ENCODE measurements around the gene STRC. TPM values are rescaled to one million over a fixed set of nuclear protein-coding genes. Genes with fewer than 3 reads are reported as not detected.
"Not testable (repeated sequence)": the region's sequence is repeated elsewhere in the genome, so short reads cannot be mapped to it uniquely, and the experiment has no call there.

STRC gene
- not detected for total RNA-seq

DNA sequence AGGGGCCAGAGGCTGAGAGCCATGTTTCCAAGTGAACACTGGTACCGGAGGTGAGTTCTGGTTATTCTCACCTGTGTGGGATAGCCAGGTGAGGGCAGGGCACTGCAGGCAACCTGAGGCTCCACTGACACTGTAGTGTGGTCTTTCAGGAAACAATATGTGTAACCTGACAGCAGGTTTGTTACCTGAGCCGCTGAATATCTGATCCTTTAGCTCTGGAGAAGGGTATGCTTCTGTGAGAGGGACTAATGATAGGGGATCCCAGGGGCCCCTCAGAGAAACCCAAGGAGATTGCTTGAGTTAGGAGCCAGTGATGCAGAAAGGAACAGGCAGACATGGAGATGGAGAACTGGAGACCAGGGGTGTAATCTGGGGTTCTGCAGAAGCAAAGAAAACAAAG is at the start of gene STRC:
Gene STRC (minus strand): TSS at position 101 of the 400 bp plus-strand sequence. CDS start 78 bp downstream, at position 23.
- H3K27ac ChIP-seq; H3K4me1 ChIP-seq; H3K36me3 ChIP-seq; H3K27me3 ChIP-seq; intact Hi-C loops (cut with DNase I); DNase-seq (ENCODE audit: low spot score in 2 of 2); H3K4me3 ChIP-seq; H3K9me3 ChIP-seq: not testable (repeated sequence)

DNA sequence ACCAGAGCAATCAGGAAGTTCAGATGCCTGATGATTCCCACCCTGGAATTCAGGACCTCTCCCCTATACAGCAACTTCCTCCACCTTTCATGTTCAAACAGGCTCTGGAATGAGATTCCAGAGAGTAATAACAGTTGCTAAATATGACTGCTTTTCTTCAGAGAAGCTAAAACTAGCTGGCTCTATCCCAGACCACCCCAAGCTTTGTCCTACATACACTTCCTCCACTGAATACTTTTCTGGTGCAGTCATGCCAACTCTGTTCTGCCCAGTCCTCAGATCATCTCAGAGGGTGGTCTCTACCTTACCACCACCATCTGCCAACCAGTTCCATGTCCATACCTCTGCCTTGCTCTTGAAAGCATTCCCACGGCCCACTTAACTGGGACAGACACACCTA is 47.6 kb upstream of the STRC start:
- H3K36me3 ChIP-seq; H3K4me1 ChIP-seq; H3K9me3 ChIP-seq; H3K4me3 ChIP-seq; H3K27me3 ChIP-seq; intact Hi-C loops (cut with DNase I); H3K27ac ChIP-seq; DNase-seq (ENCODE audit: low spot score in 2 of 2): not testable (repeated sequence)

DNA sequence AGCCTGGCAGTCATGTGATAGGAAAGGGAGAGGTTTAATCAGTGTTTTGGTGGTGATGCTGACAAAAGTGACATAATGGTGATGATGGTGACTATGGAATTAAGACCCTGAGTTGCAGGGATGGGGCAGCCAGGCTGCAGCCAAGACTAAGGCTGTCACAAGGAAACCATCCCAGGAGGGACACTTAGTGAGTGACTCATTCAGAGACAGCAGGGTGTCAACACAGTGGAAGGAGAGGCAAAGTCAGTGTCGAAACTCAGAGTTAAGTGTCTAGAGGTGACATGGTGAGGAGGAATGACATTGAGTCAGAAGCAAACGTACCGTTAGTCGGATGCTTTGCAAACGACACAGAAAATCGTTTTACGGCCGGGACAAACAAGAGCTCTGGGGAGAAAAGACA is 44.7 kb upstream of the STRC start:
- intact Hi-C loops (cut with DNase I); H3K36me3 ChIP-seq; H3K4me1 ChIP-seq; H3K27me3 ChIP-seq; H3K27ac ChIP-seq; H3K9me3 ChIP-seq; DNase-seq (ENCODE audit: low spot score in 2 of 2); H3K4me3 ChIP-seq: not testable (repeated sequence)

DNA sequence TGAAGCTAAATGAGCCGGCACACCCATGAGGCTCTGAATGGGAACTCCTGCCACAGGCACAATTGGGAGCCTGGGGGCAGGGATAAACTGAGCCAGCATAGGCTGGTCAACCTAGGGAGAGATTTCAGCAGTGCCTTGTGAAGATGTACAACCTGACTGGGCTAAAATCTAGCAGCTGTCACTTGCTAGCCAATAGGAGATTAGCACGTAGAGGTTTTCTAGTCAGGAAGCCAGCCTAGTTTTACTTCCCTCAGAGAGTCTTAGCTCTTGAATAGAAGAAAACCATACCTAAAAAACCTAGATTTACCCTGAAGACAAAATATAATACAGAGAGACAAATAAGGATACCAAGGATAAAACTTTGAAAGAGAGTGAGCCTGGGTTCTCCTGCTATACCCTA is 43.7 kb upstream of the STRC start:
- DNase-seq (ENCODE audit: low spot score in 2 of 2); H3K27me3 ChIP-seq; H3K4me1 ChIP-seq; H3K36me3 ChIP-seq; H3K4me3 ChIP-seq; H3K9me3 ChIP-seq; intact Hi-C loops (cut with DNase I); H3K27ac ChIP-seq: not testable (repeated sequence)

DNA sequence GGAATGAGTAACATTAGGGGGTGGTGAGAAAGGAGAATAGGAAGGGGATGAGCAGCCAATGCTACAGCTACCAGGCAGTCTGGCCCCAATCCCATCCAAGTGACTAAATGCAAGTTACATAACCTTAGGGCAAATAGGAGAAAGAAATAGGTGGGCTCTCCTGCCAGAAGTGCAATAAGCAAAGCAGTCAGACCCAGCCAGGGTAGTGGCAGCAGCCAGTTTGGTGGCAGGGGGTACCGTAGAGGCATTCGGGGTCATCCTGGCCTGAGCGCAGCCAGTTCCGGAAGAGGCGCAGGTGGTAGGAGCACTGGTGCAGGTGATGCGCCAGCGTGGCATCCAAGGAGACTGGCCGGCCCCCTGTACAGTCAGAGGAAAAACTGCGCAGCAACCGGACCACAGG is 41.1 kb upstream of the STRC start:
- H3K4me3 ChIP-seq; H3K4me1 ChIP-seq; H3K36me3 ChIP-seq; H3K9me3 ChIP-seq; DNase-seq (ENCODE audit: low spot score in 2 of 2); H3K27ac ChIP-seq; intact Hi-C loops (cut with DNase I); H3K27me3 ChIP-seq: not testable (repeated sequence)

DNA sequence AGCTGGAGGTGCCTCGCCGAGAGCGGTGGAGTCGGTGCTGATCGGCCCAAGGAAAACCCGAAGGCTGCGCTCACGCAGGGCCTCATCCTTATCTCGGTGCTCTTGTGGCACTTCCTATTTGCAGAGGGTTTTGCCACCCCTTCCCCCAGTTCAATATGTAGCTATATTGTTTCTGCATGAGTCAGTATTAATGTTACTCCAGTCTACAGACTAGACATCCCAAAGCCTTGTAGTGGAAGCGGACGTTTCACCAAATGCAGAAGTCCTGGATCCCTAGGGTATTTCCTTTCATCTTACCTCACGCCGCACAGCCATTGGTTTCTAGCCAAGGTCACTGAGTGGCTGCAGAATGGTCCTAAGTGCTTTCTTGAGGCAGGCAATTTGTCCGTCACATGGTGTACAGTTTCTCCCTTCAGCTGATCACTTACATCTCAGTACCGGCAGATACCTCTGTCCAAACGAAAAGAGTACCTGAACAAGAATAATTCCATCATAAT is 30.9 kb upstream of the STRC start:
- peaks cover 4 to 24% of the 10 kb centered on the region in 2 donors for H3K36me3 ChIP-seq
- H3K27ac ChIP-seq; H3K4me3 ChIP-seq; H3K27me3 ChIP-seq; H3K4me1 ChIP-seq; H3K9me3 ChIP-seq; intact Hi-C loops (cut with DNase I); DNase-seq (ENCODE audit: low spot score in 2 of 2): not testable (repeated sequence)

DNA sequence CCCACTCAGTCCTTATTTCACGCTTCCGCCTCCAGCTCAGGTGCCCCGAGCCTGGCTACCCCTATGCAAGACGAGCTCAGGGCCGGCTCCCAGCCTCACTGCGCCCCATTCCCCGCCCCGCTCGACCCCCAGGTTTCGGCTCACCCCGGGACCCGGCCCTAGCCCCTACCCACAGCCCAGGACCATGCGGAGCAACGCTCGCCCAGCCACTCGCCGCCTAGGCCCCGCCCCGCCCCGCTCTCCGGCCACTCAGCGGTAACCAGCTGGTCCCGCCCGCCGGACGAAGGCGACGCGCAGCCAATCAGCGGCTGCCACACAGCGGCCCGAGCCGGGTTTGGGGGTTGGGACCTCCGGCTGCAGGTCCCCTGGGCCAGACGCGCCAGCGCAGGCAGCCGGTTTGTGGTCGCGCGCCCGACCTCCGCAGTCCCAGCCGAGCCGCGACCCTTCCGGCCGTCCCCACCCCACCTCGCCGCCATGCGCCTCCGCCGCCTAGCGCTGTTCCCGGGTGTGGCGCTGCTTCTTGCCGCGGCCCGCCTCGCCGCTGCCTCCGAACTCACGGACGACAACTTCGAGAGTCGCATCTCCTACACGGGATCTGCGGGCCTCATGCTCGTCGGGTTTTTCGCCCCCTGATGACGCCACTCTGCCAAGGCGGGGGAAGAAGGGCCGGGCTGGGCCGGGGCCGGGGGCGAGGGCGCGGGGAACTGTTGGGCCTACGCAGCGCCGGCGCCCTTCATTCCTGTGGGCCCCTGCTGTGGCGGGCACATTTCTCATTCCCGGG is 30.2 kb upstream of the STRC start, which contains the start of gene CATSPER2:
Gene CATSPER2 (minus strand): TSS at position 196 of the 781 bp plus-strand sequence. CDS start 783 bp downstream, outside the sequence.
- Histone ChIP-seq H3K4me1 (no peaks in the 10 kb centered on the region), H3K27ac (no peak within 1 kb of the TSS), H3K36me3 (peaks cover 4 to 24% of the 10 kb centered on the region in 2 donors), H3K9me3 (no peaks in the 10 kb centered on the region), H3K27me3 (no peaks in the 10 kb centered on the region), H3K4me3 (no peak within 1 kb of the TSS)
- TF ChIP-seq, protein P1, sequence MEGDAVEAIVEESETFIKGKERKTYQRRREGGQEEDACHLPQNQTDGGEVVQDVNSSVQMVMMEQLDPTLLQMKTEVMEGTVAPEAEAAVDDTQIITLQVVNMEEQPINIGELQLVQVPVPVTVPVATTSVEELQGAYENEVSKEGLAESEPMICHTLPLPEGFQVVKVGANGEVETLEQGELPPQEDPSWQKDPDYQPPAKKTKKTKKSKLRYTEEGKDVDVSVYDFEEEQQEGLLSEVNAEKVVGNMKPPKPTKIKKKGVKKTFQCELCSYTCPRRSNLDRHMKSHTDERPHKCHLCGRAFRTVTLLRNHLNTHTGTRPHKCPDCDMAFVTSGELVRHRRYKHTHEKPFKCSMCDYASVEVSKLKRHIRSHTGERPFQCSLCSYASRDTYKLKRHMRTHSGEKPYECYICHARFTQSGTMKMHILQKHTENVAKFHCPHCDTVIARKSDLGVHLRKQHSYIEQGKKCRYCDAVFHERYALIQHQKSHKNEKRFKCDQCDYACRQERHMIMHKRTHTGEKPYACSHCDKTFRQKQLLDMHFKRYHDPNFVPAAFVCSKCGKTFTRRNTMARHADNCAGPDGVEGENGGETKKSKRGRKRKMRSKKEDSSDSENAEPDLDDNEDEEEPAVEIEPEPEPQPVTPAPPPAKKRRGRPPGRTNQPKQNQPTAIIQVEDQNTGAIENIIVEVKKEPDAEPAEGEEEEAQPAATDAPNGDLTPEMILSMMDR (IDR thresholded peaks at IDR 0.05), result no peak
- no peak for DNase-seq (ENCODE audit: low spot score in 2 of 2)
- intact Hi-C loops (cut with DNase I), result no loop called here

DNA sequence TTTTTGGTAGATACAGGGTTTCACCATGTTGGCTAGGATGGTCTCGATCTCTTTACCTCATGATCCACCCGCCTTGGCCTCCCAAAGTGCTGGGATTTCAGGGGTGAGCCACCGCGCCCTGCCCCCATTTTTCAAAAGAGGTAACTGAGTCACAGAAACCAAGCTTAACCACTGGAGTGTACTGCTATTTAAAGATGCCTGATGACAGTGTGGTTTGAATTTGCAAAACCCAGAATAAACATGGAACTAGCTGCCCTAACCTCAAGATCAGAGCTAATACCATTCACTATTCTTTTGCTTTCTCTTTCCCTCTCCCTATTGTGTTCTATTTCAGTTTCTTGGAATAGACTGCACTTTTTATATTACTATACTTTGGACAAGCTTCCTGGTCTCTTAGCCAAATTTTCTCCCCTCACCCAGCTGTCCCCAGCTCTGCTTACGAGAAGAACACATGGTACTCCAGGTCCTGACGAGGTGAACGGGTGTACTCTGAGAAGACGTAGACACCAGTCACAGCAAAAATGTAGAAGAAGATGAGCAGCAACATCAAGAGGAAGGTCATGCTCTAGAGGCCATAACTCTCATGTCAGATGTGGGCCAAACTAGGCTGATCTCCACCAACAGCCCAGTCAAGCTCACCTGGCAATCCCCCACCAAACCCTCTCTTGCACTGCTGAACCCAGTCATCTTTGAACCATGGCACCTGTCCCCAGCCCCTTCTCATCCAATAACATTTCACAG is 20.0 kb upstream of the STRC start:
- H3K36me3 ChIP-seq; H3K27me3 ChIP-seq; intact Hi-C loops (cut with DNase I); H3K27ac ChIP-seq; H3K9me3 ChIP-seq; H3K4me3 ChIP-seq; H3K4me1 ChIP-seq; DNase-seq (ENCODE audit: low spot score in 2 of 2): not testable (repeated sequence)

DNA sequence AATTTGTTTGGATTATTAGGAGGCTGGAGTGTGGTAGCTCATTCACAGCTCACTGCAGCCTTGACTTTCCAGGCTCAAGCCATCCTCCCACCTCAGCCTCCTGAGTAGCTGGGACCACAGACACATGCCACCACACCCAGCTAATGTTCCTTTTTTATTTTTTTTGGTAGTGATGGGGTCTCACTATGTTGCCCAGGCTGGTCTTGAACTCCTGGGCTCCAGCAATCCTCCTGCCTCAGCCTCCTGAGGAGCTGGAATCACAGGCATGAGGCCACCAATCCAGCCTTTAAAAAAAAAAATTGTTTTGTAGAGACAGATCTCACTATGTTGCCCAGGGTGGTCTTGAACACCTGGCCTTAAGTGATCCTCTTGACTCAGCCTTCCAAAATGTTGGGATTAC is 8.3 kb upstream of the STRC start:
- H3K27me3 ChIP-seq; H3K36me3 ChIP-seq; DNase-seq (ENCODE audit: low spot score in 2 of 2); H3K4me3 ChIP-seq; H3K27ac ChIP-seq; H3K9me3 ChIP-seq; H3K4me1 ChIP-seq; intact Hi-C loops (cut with DNase I): not testable (repeated sequence)
